ENCODE data around the gene MAT1A.

GRCh38 chr10:80259405-80259871, 30.0 kb downstream of the MAT1A start:
- no peak for TF ChIP-seq ZFX (CRISPR knock-in tag; IDR thresholded peaks at IDR 0.05)
- no peak for TF ChIP-seq PRDM10 (IDR thresholded peaks at IDR 0.05; ENCODE audit: partially characterized antibody)
- TF ChIP-seq CTCF (IDR thresholded peaks at IDR 0.05 in 2 of 3, conservative IDR thresholded peaks at IDR 0.05 in 1 of 3; ENCODE audit: insufficient read depth in 2 of 3, low read depth in 1 of 3, low read length in 3 of 3) = no peak
- TF ChIP-seq CCAR2 (IDR thresholded peaks at IDR 0.05; ENCODE audit: low read depth, low read length) = no peak
- TF ChIP-seq ATF3 (IDR thresholded peaks at IDR 0.05) = peak; percentile 80
- no peak for TF ChIP-seq ATF3 (CRISPR knock-in tag; conservative IDR thresholded peaks at IDR 0.05)
- TF ChIP-seq E2F4 (CRISPR knock-in tag; IDR thresholded peaks at IDR 0.05; ENCODE audit: low read depth) = no peak
- TF ChIP-seq XRCC4 (IDR thresholded peaks at IDR 0.05; ENCODE audit: extremely low read depth, insufficient read depth, insufficient read length) = no peak
- TF ChIP-seq FOXP4 (CRISPR knock-in tag; IDR thresholded peaks at IDR 0.05; ENCODE audit: borderline replicate concordance) = no peak
- TF ChIP-seq BCLAF1 (IDR thresholded peaks at IDR 0.05; ENCODE audit: borderline replicate concordance in 1 of 2, control insufficient read depth in 1 of 2, low read depth in 2 of 2, low read length in 1 of 2) = no peak
- TF ChIP-seq FOXK2 (conservative IDR thresholded peaks at IDR 0.05 in 1 of 2, IDR thresholded peaks at IDR 0.05 in 1 of 2; ENCODE audit: low read depth in 2 of 2) = no peak
- no peak for TF ChIP-seq MXI1 (IDR thresholded peaks at IDR 0.05; ENCODE audit: low read depth, low read length)

Data from K562 (cell line).